Measurements from ENCODE around the gene CNTROB. TPM values are rescaled to one million over a fixed set of nuclear protein-coding genes. Genes with fewer than 3 reads are reported as not detected.

Gene CNTROB
- total RNA-seq, 1 experiment from 2014 or later: 30.1 TPM

- no peak overlapping the region for H2AK5ac ChIP-seq (ENCODE audit: insufficient read length, low read length)
- H3K23me2 ChIP-seq (ENCODE audit: insufficient read length, low read depth, low read length, poor library complexity, severe bottlenecking): peaks cover 5% of the 10 kb centered on the region
- peak; percentile 73 for TF ChIP-seq CTCF (conservative IDR thresholded peaks at IDR 0.05)
- H3K27ac Mint-ChIP-seq: no peak overlapping the region
- no peak overlapping the region for H3K4me2 ChIP-seq (ENCODE audit: insufficient read depth, insufficient read length, low read length)
- no peak overlapping the region for H4K91ac ChIP-seq (ENCODE audit: insufficient read length, low read depth, low read length)
- no peaks in the 10 kb centered on the region for H3K9me3 ChIP-seq (ENCODE audit: control insufficient read depth, low read depth, low read length)
- H2BK120ac ChIP-seq (ENCODE audit: low read depth, low read length, poor library complexity, severe bottlenecking): no peak overlapping the region
- no peak overlapping the region for H3K56ac ChIP-seq (ENCODE audit: insufficient read length, low read depth, low read length)
- H3K27me3 ChIP-seq (ENCODE audit: insufficient read depth, low read length): no peaks in the 10 kb centered on the region
- H3K4me3 Mint-ChIP-seq: no peak overlapping the region; a peak in 1 of 5 replicates
- no peaks in the 10 kb centered on the region; a peak in 1 of 7 replicates for H3K36me3 Mint-ChIP-seq (ENCODE audit: insufficient read depth in 1 of 3, low read depth in 3 of 3)
- peaks cover 7 to 14% of the 10 kb centered on the region in 2 experiments for H3K4me1 Mint-ChIP-seq
- no peak overlapping the region for H3T11ph ChIP-seq (ENCODE audit: low read length)
- H2BK12ac ChIP-seq (ENCODE audit: insufficient read length, low read depth, low read length): no peak overlapping the region
- H3K14ac ChIP-seq (ENCODE audit: insufficient read depth, low read length): no peak overlapping the region
- H3K79me1 ChIP-seq (ENCODE audit: insufficient read depth, low read depth, low read length, poor library complexity, severe bottlenecking): no peaks in the 10 kb centered on the region
- no peak overlapping the region for H2BK15ac ChIP-seq (ENCODE audit: low read depth, low read length)
- no peak overlapping the region for H3K18ac ChIP-seq (ENCODE audit: insufficient read length, low read depth, low read length)
- DNase-seq: no peak
- H3K4me1 ChIP-seq (ENCODE audit: insufficient read depth, low read length): no peaks in the 10 kb centered on the region
- no peak overlapping the region for H3K9ac ChIP-seq (ENCODE audit: extremely low read depth, insufficient read length, low read length)
- H3K9me3 Mint-ChIP-seq: peaks cover 4 to 8% of the 10 kb centered on the region in 2 experiments; a peak in 4 of 5 replicates
- H3K27ac ChIP-seq (ENCODE audit: insufficient read length, low read depth, low read length): no peak overlapping the region
- no peak overlapping the region for H2AFZ ChIP-seq (ENCODE audit: low read length)
- no peak overlapping the region for H4K8ac ChIP-seq (replicated peaks; ENCODE audit: insufficient read length, low read depth, low read length)
- WGBS (ENCODE audit: extremely low coverage, insufficient read length, low lambda C conversion rate): no CpG with 5 or more reads among the region's 5 CpGs
- no peak overlapping the region for H3K4ac ChIP-seq (ENCODE audit: low read depth, low read length)
- no peaks in the 10 kb centered on the region for H4K20me1 ChIP-seq (ENCODE audit: control insufficient read depth, insufficient read depth, insufficient read length)
- H2BK5ac ChIP-seq (ENCODE audit: insufficient read length, low read length): no peak overlapping the region
- no peak overlapping the region for H2BK20ac ChIP-seq (ENCODE audit: low read depth, low read length, poor library complexity, severe bottlenecking)
- peaks cover 41% of the 10 kb centered on the region for H3K27me3 Mint-ChIP-seq (ENCODE audit: low read depth)
- H3K79me2 ChIP-seq (ENCODE audit: insufficient read depth, low read length): no peaks in the 10 kb centered on the region
- H4K5ac ChIP-seq (ENCODE audit: insufficient read length, low read depth, low read length): no peak overlapping the region
- no peak overlapping the region for H3K23ac ChIP-seq (ENCODE audit: insufficient read length, low read depth, low read length)
These were observed 56.8 kb downstream of the CNTROB start for GRCh38 chr17:7988750-7989178.

Data from H9 (cell line).